HG03342 (cell line): ENCODE measurements around the gene UBAC1.
"Not testable (repeated sequence)": the region's sequence is repeated elsewhere in the genome, so short reads cannot be mapped to it uniquely, and the experiment has no call there.

Source experiments
- ATAC-seq: cut with Tn5 transposase; IDR thresholded peaks from one replicate; pipeline ENCODE4 v1.9.1; 2021; ENCODE audit warnings: mild to moderate bottlenecking, moderate library complexity; ENCODE audit not compliant: unreplicated experiment

UBAC1 gene

GRCh38 chr9:135979547-135980166 is 18.5 kb upstream of the UBAC1 start:
- no peak for ATAC-seq

GRCh38 chr9:135978642-135979546 is 17.7 kb upstream of the UBAC1 start:
- no peak for ATAC-seq

GRCh38 chr9:135976944-135977343 is 15.8 kb upstream of the UBAC1 start:
- ATAC-seq = no peak

- no peak for ATAC-seq
Measured at GRCh38 chr9:135976531-135976930, 15.4 kb upstream of the UBAC1 start.

GRCh38 chr9:135975834-135976233 is 14.7 kb upstream of the UBAC1 start:
- ATAC-seq = no peak

- no peak for ATAC-seq
Measured at GRCh38 chr9:135974220-135974573, 13.0 kb upstream of the UBAC1 start.

GRCh38 chr9:135973277-135974219 is 12.4 kb upstream of the UBAC1 start:
- no peak for ATAC-seq

GRCh38 chr9:135971892-135972291 is 10.7 kb upstream of the UBAC1 start:
- ATAC-seq = no peak

GRCh38 chr9:135971111-135971766 is 10.1 kb upstream of the UBAC1 start:
- no peak for ATAC-seq

- no peak for ATAC-seq
Measured at GRCh38 chr9:135970128-135970815, 9.1 kb upstream of the UBAC1 start.

GRCh38 chr9:135969064-135969683 is 8.0 kb upstream of the UBAC1 start:
- ATAC-seq = no peak

- ATAC-seq = no peak
Measured at GRCh38 chr9:135968601-135969000, 7.4 kb upstream of the UBAC1 start.

- ATAC-seq = no peak
Measured at GRCh38 chr9:135968083-135968476, 6.9 kb upstream of the UBAC1 start.

GRCh38 chr9:135966916-135967260 is 5.7 kb upstream of the UBAC1 start:
- not testable (repeated sequence) for ATAC-seq

GRCh38 chr9:135965124-135965756 is 4.1 kb upstream of the UBAC1 start:
- no peak for ATAC-seq

- no peak for ATAC-seq
Measured at GRCh38 chr9:135963938-135964337, 2.8 kb upstream of the UBAC1 start.

GRCh38 chr9:135963338-135963737 is 2.2 kb upstream of the UBAC1 start:
- ATAC-seq = no peak

GRCh38 chr9:135962696-135963307 is 1.6 kb upstream of the UBAC1 start:
- ATAC-seq = no peak
